ENCODE data around the gene VWC2L.

VWC2L gene

DNA sequence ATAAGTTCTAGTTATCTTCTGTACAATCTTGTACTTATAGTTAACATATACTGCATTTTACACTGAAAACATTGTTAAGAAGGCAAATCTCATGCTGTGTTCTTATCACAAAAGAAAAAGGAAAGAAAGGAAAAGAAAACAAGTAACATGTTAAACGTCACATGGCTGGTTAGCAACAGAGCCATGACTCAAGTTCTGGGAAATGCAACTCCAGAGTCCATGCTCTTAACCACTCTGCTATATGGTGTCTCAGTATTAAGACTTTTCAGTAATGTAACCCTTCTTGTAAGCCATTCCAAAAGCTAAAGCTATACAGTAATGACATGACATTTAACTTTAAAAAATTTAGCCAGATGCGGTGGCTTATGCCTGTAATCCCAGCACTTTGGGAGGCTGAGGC, 217.2 kb downstream of the VWC2L start:
- Histone ChIP-seq H3F3A (ENCODE audit: insufficient read depth, low read length) (no peaks in the 10 kb centered on the region), H3K27me3 (replicated peaks; ENCODE audit: insufficient read depth, low read length) (no peaks in the 10 kb centered on the region), H4K20me1 (ENCODE audit: insufficient read depth, low read length) (no peaks in the 10 kb centered on the region), H3K27ac (ENCODE audit: low read length) (no peak overlapping the region), H3K4me3 (ENCODE audit: low read length) (no peak overlapping the region), H3K9me2 (replicated peaks; ENCODE audit: insufficient read depth, low read length) (no peaks in the 10 kb centered on the region), H3K4me1 (ENCODE audit: low read length) (no peaks in the 10 kb centered on the region), H3K36me3 (replicated peaks; ENCODE audit: insufficient read depth, low read length) (no peaks in the 10 kb centered on the region), H3K9ac (ENCODE audit: low read length) (no peak overlapping the region), H3K4me2 (ENCODE audit: low read depth, low read length) (no peak overlapping the region), H2AFZ (ENCODE audit: low read length) (no peak overlapping the region), H3K9me3 (replicated peaks; ENCODE audit: insufficient read depth, low read length) (no peaks in the 10 kb centered on the region), H3K79me2 (ENCODE audit: low read length) (no peaks in the 10 kb centered on the region)
- TF ChIP-seq EZH2phosphoT487 (IDR thresholded peaks at IDR 0.05; ENCODE audit: low read length), result no peak
- DNase-seq, result no peak
